Activated CD8-positive, alpha-beta memory T cell treated with anti-CD3 and anti-CD28 coated beads, Interleukin-2, amount 10 ng/mL, durations not matched to agents 7 days and 5 days (primary cell): ENCODE data around the gene CRK. TPM values are rescaled to one million over a fixed set of nuclear protein-coding genes. Genes with fewer than 3 reads are reported as not detected.
A peak's percentile ranks its signal among the peaks of the same experiment; 100 is the strongest.
"Not testable (repeated sequence)": the region's sequence is repeated elsewhere in the genome, so short reads cannot be mapped to it uniquely, and the experiment has no call there.

Source experiments
- ATAC-seq: fragments of 150-1000 bp; cut with Tn5 transposase; one replicate; pipeline ENCODE4 v1.10.0; 2021; ENCODE audit warnings: moderate library complexity
- CTCF ChIA-PET: fragments of 350-600 bp; sonication (Branson Sonifier 250); formaldehyde crosslinking; loops from one replicate; lab custom pipeline; 2021; ENCODE audit warnings: antibody characterized with exemption; lab: Charles Lee
- DNase-seq: peaks from one replicate; pipeline ENCODE4 v3.0.0-alpha.2; 2020
- H3K27ac Mint-ChIP-seq: one replicate; pipeline ENCODE4 v1.8.0; 2021; ENCODE audit warnings: mild to moderate bottlenecking, mixed read lengths
- H3K27me3 Mint-ChIP-seq: one replicate; pipeline ENCODE4 v1.8.0; 2021; ENCODE audit warnings: mixed read lengths
- H3K36me3 Mint-ChIP-seq: one replicate; pipeline ENCODE4 v1.8.0; 2021; ENCODE audit warnings: mild to moderate bottlenecking, mixed read lengths
- H3K4me1 Mint-ChIP-seq: one replicate; pipeline ENCODE4 v1.8.0; 2021; ENCODE audit warnings: mixed read lengths
- H3K4me3 Mint-ChIP-seq: one replicate; pipeline ENCODE4 v1.8.0; 2021; ENCODE audit warnings: mild to moderate bottlenecking, moderate library complexity, mixed read lengths
- H3K9me3 Mint-ChIP-seq: one replicate; pipeline ENCODE4 v1.8.0; 2022; ENCODE audit warnings: low read depth, mixed read lengths
- total RNA-seq, 2 experiments: library from RNA; stranded (reverse); gene quantifications; one replicate each; pipeline ENCODE4 v1.2.3, GENCODE V29; 2021

The CRK gene
- total RNA-seq, 2 experiments from 2014 or later: 18.3 to 20.7 TPM

- Mint-ChIP-seq H3K9me3 (no peaks in the 10 kb centered on the region), H3K27me3 (no peaks in the 10 kb centered on the region), H3K27ac (no peak overlapping the region), H3K4me3 (no peak overlapping the region), H3K36me3 (peaks cover 35% of the 10 kb centered on the region), H3K4me1 (peaks cover 2% of the 10 kb centered on the region)
- ATAC-seq (no peak), DNase-seq (no peak)
- CTCF ChIA-PET: no interaction called here
Measured at GRCh38 chr17:1421470-1421869, 34.6 kb downstream of the CRK start.

- H3K4me3 Mint-ChIP-seq: no peak overlapping the region
- CTCF ChIA-PET: no interaction called here
- H3K9me3 Mint-ChIP-seq: no peaks in the 10 kb centered on the region
- DNase-seq: no peak
- H3K36me3 Mint-ChIP-seq: peaks cover 32% of the 10 kb centered on the region
- ATAC-seq: no peak
- H3K4me1 Mint-ChIP-seq: peaks cover 2% of the 10 kb centered on the region
- no peak overlapping the region for H3K27ac Mint-ChIP-seq
- no peaks in the 10 kb centered on the region for H3K27me3 Mint-ChIP-seq
Measured at GRCh38 chr17:1420981-1421380, 35.1 kb downstream of the CRK start.

GRCh38 chr17:1420163-1420562, 35.9 kb downstream of the CRK start:
- no peak overlapping the region for H3K27ac Mint-ChIP-seq

GRCh38 chr17:1418476-1418875, 37.6 kb downstream of the CRK start:
- H3K36me3 Mint-ChIP-seq: peaks cover 20% of the 10 kb centered on the region
- H3K4me1 Mint-ChIP-seq, CTCF ChIA-PET, H3K9me3 Mint-ChIP-seq, H3K27me3 Mint-ChIP-seq, H3K27ac Mint-ChIP-seq, ATAC-seq, H3K4me3 Mint-ChIP-seq, DNase-seq: not testable (repeated sequence)

More at GRCh38 chr17:1420163-1420562, 35.9 kb downstream of the CRK start:
- H3K4me1 Mint-ChIP-seq: no peaks in the 10 kb centered on the region
- CTCF ChIA-PET: no interaction called here
- no peaks in the 10 kb centered on the region for H3K9me3 Mint-ChIP-seq
- DNase-seq: no peak
- H3K27me3 Mint-ChIP-seq: no peaks in the 10 kb centered on the region
- peaks cover 25% of the 10 kb centered on the region for H3K36me3 Mint-ChIP-seq
- ATAC-seq: no peak
- no peak overlapping the region for H3K4me3 Mint-ChIP-seq

- no peaks in the 10 kb centered on the region for H3K4me1 Mint-ChIP-seq
- CTCF ChIA-PET: interaction anchor here (0.7 to 0.8 kb wide), 2 partner anchors 50 to 65 kb away, joined by 3 read pairs; no protein-coding TSS in a partner anchor
- ATAC-seq (no peak), DNase-seq (no peak)
- no peaks in the 10 kb centered on the region for H3K27me3 Mint-ChIP-seq
- no peak overlapping the region for H3K4me3 Mint-ChIP-seq
- H3K9me3 Mint-ChIP-seq: no peaks in the 10 kb centered on the region
- H3K36me3 Mint-ChIP-seq: peaks cover 6% of the 10 kb centered on the region
- H3K27ac Mint-ChIP-seq: no peak overlapping the region
Measured at GRCh38 chr17:1416414-1416813, 39.6 kb downstream of the CRK start.

GRCh38 chr17:1414634-1415033, 41.4 kb downstream of the CRK start:
- H3K36me3 Mint-ChIP-seq: peaks cover 3% of the 10 kb centered on the region
- ATAC-seq: no peak
- no peaks in the 10 kb centered on the region for H3K9me3 Mint-ChIP-seq
- DNase-seq: no peak
- H3K4me3 Mint-ChIP-seq: no peak overlapping the region
- H3K27me3 Mint-ChIP-seq: no peaks in the 10 kb centered on the region
- CTCF ChIA-PET: interaction anchor here (1.2 kb wide), 1 partner anchor 15 kb away, joined by 3 read pairs; the partner anchor contains the start of gene YWHAE
- H3K27ac Mint-ChIP-seq: no peak overlapping the region
- H3K4me1 Mint-ChIP-seq: no peaks in the 10 kb centered on the region

- ATAC-seq (no peak), DNase-seq (no peak)
- no peak overlapping the region for H3K27ac Mint-ChIP-seq
- H3K36me3 Mint-ChIP-seq: peaks cover 3% of the 10 kb centered on the region
- no peak overlapping the region for H3K4me3 Mint-ChIP-seq
- H3K27me3 Mint-ChIP-seq: no peaks in the 10 kb centered on the region
- CTCF ChIA-PET: interaction anchor here (0.9 to 1.2 kb wide), 2 partner anchors 14 to 52 kb away, joined by 3 to 5 read pairs; partner anchors contain the start of gene YWHAE
- no peaks in the 10 kb centered on the region for H3K4me1 Mint-ChIP-seq
- H3K9me3 Mint-ChIP-seq: no peaks in the 10 kb centered on the region
Measured at GRCh38 chr17:1414001-1414574, 41.9 kb downstream of the CRK start.

- H3K4me3 Mint-ChIP-seq: no peak overlapping the region
- no peak for DNase-seq
- H3K4me1 Mint-ChIP-seq: no peaks in the 10 kb centered on the region
- H3K27me3 Mint-ChIP-seq: no peaks in the 10 kb centered on the region
- no peak overlapping the region for H3K27ac Mint-ChIP-seq
- peaks cover 3% of the 10 kb centered on the region for H3K36me3 Mint-ChIP-seq
- H3K9me3 Mint-ChIP-seq: no peaks in the 10 kb centered on the region
- CTCF ChIA-PET: interaction anchor here (0.7 to 1.1 kb wide), 3 partner anchors 46 to 51 kb away, joined by 3 to 5 read pairs (median 3); no protein-coding TSS in a partner anchor
- ATAC-seq: no peak
Measured at GRCh38 chr17:1413281-1413791, 42.7 kb downstream of the CRK start.

GRCh38 chr17:1412185-1413110, 43.6 kb downstream of the CRK start:
- Mint-ChIP-seq H3K27ac (no peak overlapping the region), H3K4me3 (no peak overlapping the region), H3K27me3 (no peaks in the 10 kb centered on the region), H3K36me3 (no peaks in the 10 kb centered on the region), H3K9me3 (no peaks in the 10 kb centered on the region), H3K4me1 (no peaks in the 10 kb centered on the region)
- CTCF ChIA-PET: interaction anchor here (1.1 kb wide), 1 partner anchor 47 kb away, joined by 3 read pairs; no protein-coding TSS in a partner anchor
- DNase-seq (no peak), ATAC-seq (no peak)

- no peak overlapping the region for H3K4me3 Mint-ChIP-seq
- H3K27me3 Mint-ChIP-seq: no peaks in the 10 kb centered on the region
- peaks cover 15% of the 10 kb centered on the region for H3K36me3 Mint-ChIP-seq
- no peaks in the 10 kb centered on the region for H3K9me3 Mint-ChIP-seq
- no peak overlapping the region for H3K27ac Mint-ChIP-seq
- no peak for DNase-seq
- no peak for ATAC-seq
- peaks cover 10% of the 10 kb centered on the region for H3K4me1 Mint-ChIP-seq
- CTCF ChIA-PET: interaction anchor here (0.6 to 0.8 kb wide), 2 partner anchors 37 to 254 kb away, joined by 3 read pairs; no protein-coding TSS in a partner anchor
Measured at GRCh38 chr17:1402262-1402586, 53.8 kb downstream of the CRK start.

GRCh38 chr17:1399679-1400512, 56.1 kb downstream of the CRK start, which contains the start of gene YWHAE:
TSS of gene YWHAE (minus strand) at chr17:1400222. CDS start at chr17:1400110, 112 bp downstream.
- ATAC-seq (peak; percentile 95), DNase-seq (peak; percentile 98)
- Mint-ChIP-seq H3K9me3 (no peaks in the 10 kb centered on the region), H3K36me3 (peaks cover 29% of the 10 kb centered on the region), H3K27ac (peak within 1 kb of the TSS; percentile 97), H3K27me3 (no peaks in the 10 kb centered on the region), H3K4me3 (peak within 1 kb of the TSS; percentile 95), H3K4me1 (peaks cover 25% of the 10 kb centered on the region)
- CTCF ChIA-PET: interaction anchor here (0.7 to 2.9 kb wide), 5 partner anchors 9 to 820 kb away, joined by 3 to 18 read pairs (median 4); partner anchors contain the start of gene INPP5K

- no peaks in the 10 kb centered on the region for H3K9me3 Mint-ChIP-seq
- peaks cover 32% of the 10 kb centered on the region for H3K4me1 Mint-ChIP-seq
- no peaks in the 10 kb centered on the region for H3K27me3 Mint-ChIP-seq
- peak overlapping the region; percentile 97 for H3K27ac Mint-ChIP-seq
- H3K36me3 Mint-ChIP-seq: peaks cover 29% of the 10 kb centered on the region
- DNase-seq: peak; percentile 41
- peak overlapping the region; percentile 95 for H3K4me3 Mint-ChIP-seq
- ATAC-seq: peak; percentile 34
- CTCF ChIA-PET: interaction anchor here (1.2 to 2.9 kb wide), 3 partner anchors 16 to 118 kb away, joined by 3 to 18 read pairs (median 4); partner anchors contain the start of gene INPP5K
Measured at GRCh38 chr17:1398931-1399678, 56.9 kb downstream of the CRK start.
